GM18499 (cell line): Measurements from ENCODE around the gene CFAP54.
"Not testable (repeated sequence)": the region's sequence is repeated elsewhere in the genome, so short reads cannot be mapped to it uniquely, and the experiment has no call there.

ENCODE experiments used
- ATAC-seq: cut with Tn5 transposase; IDR thresholded peaks from one replicate; pipeline ENCODE4 v1.9.1; 2021; ENCODE audit warnings: moderate number of reproducible peaks; ENCODE audit not compliant: insufficient read depth, unreplicated experiment

CFAP54 gene

GRCh38 chr12:96711364-96711763 lies 222.0 kb downstream of the CFAP54 start:
- ATAC-seq: no peak

- ATAC-seq: no peak
These were observed 224.8 kb downstream of the CFAP54 start for GRCh38 chr12:96714199-96714598.

- peak; percentile 82 for ATAC-seq
These were observed 230.4 kb downstream of the CFAP54 start for GRCh38 chr12:96719660-96720362.

GRCh38 chr12:96720363-96720705 lies 231.0 kb downstream of the CFAP54 start:
- ATAC-seq: peak; percentile 52

- ATAC-seq: not testable (repeated sequence)
These were observed 240.1 kb downstream of the CFAP54 start for GRCh38 chr12:96729466-96729865.

- ATAC-seq: no peak
These were observed 240.5 kb downstream of the CFAP54 start for GRCh38 chr12:96729886-96730285.

GRCh38 chr12:96743606-96744005 lies 254.2 kb downstream of the CFAP54 start:
- ATAC-seq: no peak

GRCh38 chr12:96749999-96750398 lies 260.6 kb downstream of the CFAP54 start:
- ATAC-seq: no peak

- no peak for ATAC-seq
These were observed 262.2 kb downstream of the CFAP54 start for GRCh38 chr12:96751626-96752025.

GRCh38 chr12:96752211-96752610 lies 262.8 kb downstream of the CFAP54 start:
- no peak for ATAC-seq

- no peak for ATAC-seq
These were observed 276.9 kb downstream of the CFAP54 start for GRCh38 chr12:96766232-96766631.

GRCh38 chr12:96769400-96769799 lies 280.0 kb downstream of the CFAP54 start:
- no peak for ATAC-seq

- ATAC-seq: no peak
These were observed 281.1 kb downstream of the CFAP54 start for GRCh38 chr12:96770219-96771102.

GRCh38 chr12:96773031-96773430 lies 283.7 kb downstream of the CFAP54 start:
- no peak for ATAC-seq

GRCh38 chr12:96774496-96775256 lies 285.3 kb downstream of the CFAP54 start:
- ATAC-seq: no peak

GRCh38 chr12:96776908-96777307 lies 287.5 kb downstream of the CFAP54 start:
- no peak for ATAC-seq

- no peak for ATAC-seq
These were observed 291.0 kb downstream of the CFAP54 start for GRCh38 chr12:96780330-96780729.

- ATAC-seq: no peak
These were observed 297.4 kb downstream of the CFAP54 start for GRCh38 chr12:96786791-96787190.

- no peak for ATAC-seq
These were observed 314.6 kb downstream of the CFAP54 start for GRCh38 chr12:96803969-96804368.

GRCh38 chr12:96806272-96806671 lies 316.9 kb downstream of the CFAP54 start:
- ATAC-seq: no peak

- ATAC-seq: no peak
These were observed 318.4 kb downstream of the CFAP54 start for GRCh38 chr12:96807741-96808140.
